Activated naive CD8-positive, alpha-beta T cell treated with anti-CD3 and anti-CD28 coated beads, Interleukin-2, amount 10 ng/mL, durations not matched to agents 7 days and 5 days (primary cell): ENCODE results near the gene PHACTR3. TPM values are rescaled to one million over a fixed set of nuclear protein-coding genes. Genes with fewer than 3 reads are reported as not detected.
A peak's percentile ranks its signal among the peaks of the same experiment; 100 is the strongest.
"Not testable (repeated sequence)": the region's sequence is repeated elsewhere in the genome, so short reads cannot be mapped to it uniquely, and the experiment has no call there.

Experiments used
- ATAC-seq: fragments of 150-1000 bp; cut with Tn5 transposase; one replicate; pipeline ENCODE4 v1.10.0; 2021; ENCODE audit warnings: low read depth, moderate library complexity
- POLR2A ChIA-PET: fragments of 350-600 bp; sonication (Branson Sonifier 250); formaldehyde crosslinking; loops from one replicate; lab custom pipeline; 2021; ENCODE audit warnings: antibody characterized with exemption; lab: Charles Lee
- DNase-seq: peaks from one replicate; pipeline ENCODE4 v3.0.0; 2021
- H3K27ac Mint-ChIP-seq: one replicate; pipeline ENCODE4 v1.8.0; 2022; ENCODE audit warnings: mild to moderate bottlenecking, mixed read lengths
- H3K27me3 Mint-ChIP-seq: one replicate; pipeline ENCODE4 v1.8.0; 2022; ENCODE audit warnings: mild to moderate bottlenecking, moderate library complexity, mixed read lengths
- H3K36me3 Mint-ChIP-seq: one replicate; pipeline ENCODE4 v1.8.0; 2021; ENCODE audit warnings: mild to moderate bottlenecking, mixed read lengths
- H3K4me1 Mint-ChIP-seq: one replicate; pipeline ENCODE4 v1.8.0; 2021; ENCODE audit warnings: mixed read lengths
- H3K4me3 Mint-ChIP-seq: one replicate; pipeline ENCODE4 v1.8.0; 2022; ENCODE audit warnings: mild to moderate bottlenecking, moderate library complexity, mixed read lengths
- H3K9me3 Mint-ChIP-seq: one replicate; pipeline ENCODE4 v1.8.0; 2021; ENCODE audit warnings: mixed read lengths
- total RNA-seq, 2 experiments: library from RNA; stranded (reverse); gene quantifications; one replicate each; pipeline ENCODE4 v1.2.3, GENCODE V29; 2021

The PHACTR3 gene
- total RNA-seq, 2 experiments from 2014 or later = not detected

- POLR2A ChIA-PET = no interaction called here
- Mint-ChIP-seq H3K4me3 (no peak overlapping the region), H3K27ac (no peak overlapping the region), H3K9me3 (no peaks in the 10 kb centered on the region), H3K36me3 (no peaks in the 10 kb centered on the region), H3K27me3 (peaks cover 10% of the 10 kb centered on the region), H3K4me1 (no peaks in the 10 kb centered on the region)
- ATAC-seq = no peak
- DNase-seq = no peak
Observed at GRCh38 chr20:59832406-59833363, 228.3 kb downstream of the PHACTR3 start.

GRCh38 chr20:59835057-59835447 lies 230.7 kb downstream of the PHACTR3 start:
- Mint-ChIP-seq H3K4me1 (peaks cover 2% of the 10 kb centered on the region), H3K4me3 (no peak overlapping the region), H3K9me3 (no peaks in the 10 kb centered on the region), H3K27me3 (peaks cover 13% of the 10 kb centered on the region), H3K36me3 (no peaks in the 10 kb centered on the region), H3K27ac (no peak overlapping the region)
- DNase-seq (no peak), ATAC-seq (no peak)
- POLR2A ChIA-PET = no interaction called here

GRCh38 chr20:59835448-59836395 lies 231.4 kb downstream of the PHACTR3 start:
- H3K36me3 Mint-ChIP-seq = no peaks in the 10 kb centered on the region
- ATAC-seq (peak; percentile 66), DNase-seq (no peak)
- H3K4me3 Mint-ChIP-seq = peak overlapping the region; percentile 6
- H3K27ac Mint-ChIP-seq = no peak overlapping the region
- no peaks in the 10 kb centered on the region for H3K9me3 Mint-ChIP-seq
- peaks cover 13% of the 10 kb centered on the region for H3K27me3 Mint-ChIP-seq
- POLR2A ChIA-PET = no interaction called here
- H3K4me1 Mint-ChIP-seq = peaks cover 2% of the 10 kb centered on the region

- no peak overlapping the region for H3K27ac Mint-ChIP-seq
- ATAC-seq (no peak), DNase-seq (no peak)
- H3K4me1 Mint-ChIP-seq = peaks cover 2% of the 10 kb centered on the region
- no peaks in the 10 kb centered on the region for H3K9me3 Mint-ChIP-seq
- H3K27me3 Mint-ChIP-seq = peaks cover 13% of the 10 kb centered on the region
- POLR2A ChIA-PET = no interaction called here
- no peak overlapping the region for H3K4me3 Mint-ChIP-seq
- no peaks in the 10 kb centered on the region for H3K36me3 Mint-ChIP-seq
Observed at GRCh38 chr20:59836767-59837166, 232.4 kb downstream of the PHACTR3 start.

- peaks cover 2% of the 10 kb centered on the region for H3K4me1 Mint-ChIP-seq
- H3K27me3 Mint-ChIP-seq = peaks cover 15% of the 10 kb centered on the region
- H3K36me3 Mint-ChIP-seq = no peaks in the 10 kb centered on the region
- POLR2A ChIA-PET = no interaction called here
- DNase-seq = no peak
- H3K27ac Mint-ChIP-seq = no peak overlapping the region
- ATAC-seq = no peak
- no peaks in the 10 kb centered on the region for H3K9me3 Mint-ChIP-seq
- no peak overlapping the region for H3K4me3 Mint-ChIP-seq
Observed at GRCh38 chr20:59837623-59838394, 233.5 kb downstream of the PHACTR3 start.

- DNase-seq = no peak
- H3K9me3 Mint-ChIP-seq = no peaks in the 10 kb centered on the region
- peaks cover 2% of the 10 kb centered on the region for H3K4me1 Mint-ChIP-seq
- H3K27ac Mint-ChIP-seq = no peak overlapping the region
- H3K4me3 Mint-ChIP-seq = no peak overlapping the region
- peaks cover 23% of the 10 kb centered on the region for H3K27me3 Mint-ChIP-seq
- H3K36me3 Mint-ChIP-seq = no peaks in the 10 kb centered on the region
- POLR2A ChIA-PET = no interaction called here
- no peak for ATAC-seq
Observed at GRCh38 chr20:59839400-59839799, 235.1 kb downstream of the PHACTR3 start.

DNA sequence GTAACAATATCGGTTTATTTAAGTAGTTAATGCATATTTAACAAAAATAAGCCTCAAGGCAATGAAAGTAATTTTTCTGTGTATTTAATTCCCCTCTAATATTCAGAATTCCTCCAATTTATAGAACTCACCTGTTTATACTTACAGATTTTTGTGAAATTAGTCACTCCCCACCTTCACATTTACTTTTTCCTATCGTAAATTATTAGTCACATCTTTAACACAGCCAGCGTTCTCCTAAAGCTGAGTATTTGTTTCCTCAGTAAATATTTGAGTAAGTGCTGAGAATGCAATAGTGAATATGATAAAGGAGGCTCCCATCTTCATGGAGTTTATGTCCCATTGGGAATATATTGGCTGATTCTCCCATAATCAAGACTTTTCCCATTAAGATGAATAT lies 241.1 kb downstream of the PHACTR3 start:
- Mint-ChIP-seq H3K4me3 (no peak overlapping the region), H3K27me3 (peaks cover 12% of the 10 kb centered on the region), H3K4me1 (no peaks in the 10 kb centered on the region), H3K27ac (no peak overlapping the region), H3K36me3 (no peaks in the 10 kb centered on the region), H3K9me3 (no peaks in the 10 kb centered on the region)
- DNase-seq (no peak), ATAC-seq (no peak)
- POLR2A ChIA-PET = no interaction called here

GRCh38 chr20:59848182-59848581 lies 243.8 kb downstream of the PHACTR3 start:
- DNase-seq = no peak
- Mint-ChIP-seq H3K9me3 (no peaks in the 10 kb centered on the region), H3K36me3 (no peaks in the 10 kb centered on the region), H3K4me3 (no peak overlapping the region), H3K27ac (no peak overlapping the region), H3K27me3 (peaks cover 9% of the 10 kb centered on the region), H3K4me1 (no peaks in the 10 kb centered on the region)
- POLR2A ChIA-PET = no interaction called here
- ATAC-seq = no peak

DNA sequence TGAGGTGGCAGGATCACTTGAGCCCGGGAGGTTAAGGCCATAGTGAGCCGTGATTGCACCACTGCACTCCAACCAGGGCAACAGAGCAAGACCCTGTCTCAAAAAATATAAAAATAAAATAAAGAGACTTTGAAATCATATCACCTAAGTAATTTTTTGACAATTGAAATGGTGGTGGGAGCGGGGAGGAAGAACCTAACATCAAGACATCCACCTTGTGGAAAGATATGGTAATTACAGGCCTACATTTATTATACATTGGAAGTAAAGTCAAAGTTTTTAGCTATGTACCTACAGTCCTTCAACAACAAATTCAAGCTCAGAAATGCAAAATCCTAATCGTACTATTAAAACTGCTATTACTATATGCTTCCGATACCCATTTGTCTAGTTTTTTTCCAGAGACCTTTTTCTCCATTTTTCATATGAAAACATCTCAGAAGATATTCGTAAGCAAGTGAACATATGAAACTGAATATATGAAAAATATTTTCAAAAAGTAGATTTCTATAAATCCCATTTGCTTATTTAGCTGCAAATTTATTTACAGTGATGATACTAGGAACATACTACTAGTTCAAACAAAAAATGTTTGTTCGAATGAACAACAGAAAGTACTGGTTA lies 245.8 kb downstream of the PHACTR3 start:
- Mint-ChIP-seq H3K27me3 (peaks cover 2% of the 10 kb centered on the region), H3K36me3 (peaks cover 1% of the 10 kb centered on the region), H3K4me1 (no peaks in the 10 kb centered on the region), H3K4me3 (no peak overlapping the region), H3K27ac (no peak overlapping the region), H3K9me3 (no peaks in the 10 kb centered on the region)
- ATAC-seq (no peak), DNase-seq (no peak)
- POLR2A ChIA-PET = interaction anchor here (0.6 kb wide), 1 partner anchor 195 kb away, joined by 3 read pairs; no protein-coding TSS in a partner anchor

GRCh38 chr20:59856526-59856925 lies 252.2 kb downstream of the PHACTR3 start:
- H3K36me3 Mint-ChIP-seq = peaks cover 12% of the 10 kb centered on the region
- H3K27me3 Mint-ChIP-seq, H3K9me3 Mint-ChIP-seq, H3K4me1 Mint-ChIP-seq, DNase-seq, H3K4me3 Mint-ChIP-seq, H3K27ac Mint-ChIP-seq, POLR2A ChIA-PET, ATAC-seq: not testable (repeated sequence)

- DNase-seq, H3K27ac Mint-ChIP-seq, H3K27me3 Mint-ChIP-seq, ATAC-seq, H3K4me3 Mint-ChIP-seq, H3K9me3 Mint-ChIP-seq, H3K4me1 Mint-ChIP-seq, POLR2A ChIA-PET: not testable (repeated sequence)
- H3K36me3 Mint-ChIP-seq = peaks cover 17% of the 10 kb centered on the region
Observed at GRCh38 chr20:59856941-59857340, 252.6 kb downstream of the PHACTR3 start.

DNA sequence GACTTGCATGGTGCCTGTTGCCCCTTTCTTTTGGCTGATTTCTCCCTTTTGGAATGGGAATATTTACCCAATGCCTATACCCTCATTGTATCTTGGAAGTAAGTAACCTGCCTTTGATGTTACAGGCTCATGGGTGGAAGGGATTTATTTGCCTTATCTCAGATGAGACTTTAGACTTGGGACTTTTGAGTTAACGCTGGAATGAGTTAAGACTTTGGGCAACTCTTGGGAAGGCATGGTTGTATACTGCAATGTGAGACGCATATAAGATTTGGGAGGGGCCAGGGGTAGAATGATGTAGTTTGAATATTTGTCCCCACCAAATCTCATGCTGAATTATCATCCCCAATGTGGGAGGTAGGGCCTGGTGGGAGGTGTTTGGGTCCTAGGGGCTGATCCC lies 253.6 kb downstream of the PHACTR3 start:
- POLR2A ChIA-PET = no interaction called here
- peaks cover 2% of the 10 kb centered on the region for H3K27me3 Mint-ChIP-seq

More for the DNA sequence above, 253.6 kb downstream of the PHACTR3 start:
- no peak overlapping the region for H3K4me3 Mint-ChIP-seq
- H3K36me3 Mint-ChIP-seq = peaks cover 22% of the 10 kb centered on the region
- H3K27ac Mint-ChIP-seq = no peak overlapping the region
- H3K9me3 Mint-ChIP-seq = peaks cover 2% of the 10 kb centered on the region
- H3K4me1 Mint-ChIP-seq = no peaks in the 10 kb centered on the region
- DNase-seq = no peak
- no peak for ATAC-seq
